Measurements from ENCODE around the gene CHAC2. TPM values are rescaled to one million over a fixed set of nuclear protein-coding genes. Genes with fewer than 3 reads are reported as not detected.

Gene CHAC2
- total and polyA plus RNA-seq, 2 of the 13 experiments (the other 11 are each of a cell fraction or from before 2014, with no cell fraction given): 1.7 to 10.7 TPM

GRCh38 chr2:53801547-53801946 lies 33.9 kb downstream of the CHAC2 start:
- peaks cover 20 to 90% of the 10 kb centered on the region in 2 experiments for H3K36me3 ChIP-seq (replicated peaks in 1 of 2; ENCODE audit: control insufficient read depth in 1 of 2, insufficient read depth in 2 of 2, low read length in 2 of 2)
- no peak for FAIRE-seq
- DNase-seq (ENCODE audit: low spot score): no peak
- no peak overlapping the region for H3K27ac ChIP-seq (ENCODE audit: extremely low read length, insufficient read depth, low read length)
- H3K79me2 ChIP-seq (ENCODE audit: insufficient read depth, low read length): no peaks in the 10 kb centered on the region
- H3K27me3 ChIP-seq (ENCODE audit: control insufficient read depth in 1 of 2, insufficient read depth in 2 of 2, low read length in 2 of 2): no peaks in the 10 kb centered on the region
- in situ Hi-C loops (cut with HindIII; ENCODE audit: extremely low pct_ligation_motif_present, low pct_unique_long_range_greater_than_20kb) (no loop called here), intact Hi-C loops (cut with micrococcal nuclease; ENCODE audit: unreplicated experiment) (no loop called here)
- H3K4me1 ChIP-seq (ENCODE audit: insufficient read depth, low read length): no peaks in the 10 kb centered on the region
- ATAC-seq: no peak
- H3K4me3 ChIP-seq (replicated peaks in 1 of 3; ENCODE audit: insufficient read depth in 1 of 3, low read depth in 2 of 3, low read length in 3 of 3): no peak overlapping the region
- ChIA-PET POLR2A (no interaction called here), CTCF (ENCODE audit: low intra/inter-chr PET ratio, low total read pairs) (no interaction called here)
- BruUV-seq (replicated peaks): no TSS peak
- H4K20me1 ChIP-seq (ENCODE audit: insufficient read depth, low read length): no peaks in the 10 kb centered on the region
- H3K9ac ChIP-seq (ENCODE audit: insufficient read depth, low read depth, low read length): no peak overlapping the region
- H3K4me2 ChIP-seq (ENCODE audit: low read depth, low read length): no peak overlapping the region
- no peak overlapping the region for H2AFZ ChIP-seq (ENCODE audit: low read length)
- TF ChIP-seq SOX6 (IDR thresholded peaks at IDR 0.05) (no peak), SOX6 (CRISPR knock-in tag; IDR thresholded peaks at IDR 0.05) (no peak), ZNF672 (CRISPR knock-in tag; IDR thresholded peaks at IDR 0.05) (no peak), GMEB1 (CRISPR knock-in tag; IDR thresholded peaks at IDR 0.05; ENCODE audit: borderline replicate concordance) (no peak), TAF15 (IDR thresholded peaks at IDR 0.05; ENCODE audit: low read depth, low read length, poor library complexity, severe bottlenecking) (no peak), FIP1L1 (IDR thresholded peaks at IDR 0.05; ENCODE audit: borderline replicate concordance, insufficient read depth, low read depth, low read length) (no peak), TAF1 (CRISPR knock-in tag; IDR thresholded peaks at IDR 0.05) (no peak), ZNF264 (CRISPR knock-in tag; IDR thresholded peaks at IDR 0.05) (no peak), SETDB1 (CRISPR knock-in tag; IDR thresholded peaks at IDR 0.05; ENCODE audit: borderline replicate concordance) (no peak), ADNP (CRISPR knock-in tag; IDR thresholded peaks at IDR 0.05) (no peak)
- no peaks in the 10 kb centered on the region for H3K9me3 ChIP-seq (ENCODE audit: low read length)
